ENCODE data around the gene UROS.

The UROS gene

GRCh38 chr10:125843603-125844329 lies 20.7 kb upstream of the UROS start:
- no peaks in the 10 kb centered on the region for H3F3A ChIP-seq (ENCODE audit: control insufficient read depth, insufficient read depth)
- H3K27me3 ChIP-seq (ENCODE audit: control insufficient read depth, low read length): no peaks in the 10 kb centered on the region
- no peak overlapping the region for H3K27ac ChIP-seq (ENCODE audit: low read depth, low read length)
- H3K4me1 ChIP-seq (ENCODE audit: control insufficient read depth, low read length): no peaks in the 10 kb centered on the region
- H3K79me2 ChIP-seq (ENCODE audit: control insufficient read depth, low read length): no peaks in the 10 kb centered on the region
- no peaks in the 10 kb centered on the region for H3K9me2 ChIP-seq (replicated peaks; ENCODE audit: control insufficient read depth, low read length)
- H4K20me1 ChIP-seq (ENCODE audit: control insufficient read depth, insufficient read depth, low read depth, low read length): no peaks in the 10 kb centered on the region
- H3K4me3 ChIP-seq (ENCODE audit: low read length): no peak overlapping the region
- peaks cover 44% of the 10 kb centered on the region for H3K36me3 ChIP-seq (ENCODE audit: control insufficient read depth, low read length)
- H3K4me2 ChIP-seq (ENCODE audit: low read length): no peak overlapping the region
- no peaks in the 10 kb centered on the region for H3K9me3 ChIP-seq (ENCODE audit: control insufficient read depth, insufficient read depth, low read length)
- TF ChIP-seq EZH2phosphoT487 (IDR thresholded peaks at IDR 0.05; ENCODE audit: borderline replicate concordance, low read length): no peak
- TF ChIP-seq CTCF (IDR thresholded peaks at IDR 0.05; ENCODE audit: low read depth, low read length, poor library complexity, severe bottlenecking): no peak

GRCh38 chr10:125840955-125841354 lies 17.9 kb upstream of the UROS start:
- TF ChIP-seq EZH2phosphoT487 (IDR thresholded peaks at IDR 0.05; ENCODE audit: borderline replicate concordance, low read length) (no peak), CTCF (IDR thresholded peaks at IDR 0.05; ENCODE audit: low read depth, low read length, poor library complexity, severe bottlenecking) (no peak)
- Histone ChIP-seq H3K4me1 (ENCODE audit: control insufficient read depth, low read length) (no peaks in the 10 kb centered on the region), H4K20me1 (ENCODE audit: control insufficient read depth, insufficient read depth, low read depth, low read length) (no peaks in the 10 kb centered on the region; the same call in 1 of the 2 replicates), H3F3A (ENCODE audit: control insufficient read depth, insufficient read depth) (no peaks in the 10 kb centered on the region), H3K27me3 (ENCODE audit: control insufficient read depth, low read length) (no peaks in the 10 kb centered on the region), H3K9me2 (replicated peaks; ENCODE audit: control insufficient read depth, low read length) (no peaks in the 10 kb centered on the region), H3K4me2 (ENCODE audit: low read length) (no peak overlapping the region), H3K27ac (ENCODE audit: low read depth, low read length) (no peak overlapping the region), H3K4me3 (ENCODE audit: low read length) (no peak overlapping the region), H3K9me3 (ENCODE audit: control insufficient read depth, insufficient read depth, low read length) (no peaks in the 10 kb centered on the region), H3K36me3 (ENCODE audit: control insufficient read depth, low read length) (peaks cover 63% of the 10 kb centered on the region), H3K79me2 (ENCODE audit: control insufficient read depth, low read length) (no peaks in the 10 kb centered on the region)

- Histone ChIP-seq H3F3A (ENCODE audit: control insufficient read depth, insufficient read depth) (no peaks in the 10 kb centered on the region), H3K79me2 (ENCODE audit: control insufficient read depth, low read length) (no peaks in the 10 kb centered on the region), H3K4me3 (ENCODE audit: low read length) (no peak overlapping the region), H3K4me1 (ENCODE audit: control insufficient read depth, low read length) (no peaks in the 10 kb centered on the region), H3K4me2 (ENCODE audit: low read length) (no peak overlapping the region), H3K9me2 (replicated peaks; ENCODE audit: control insufficient read depth, low read length) (no peaks in the 10 kb centered on the region), H3K36me3 (ENCODE audit: control insufficient read depth, low read length) (peaks cover 66% of the 10 kb centered on the region), H3K27ac (ENCODE audit: low read depth, low read length) (no peak overlapping the region), H3K27me3 (ENCODE audit: control insufficient read depth, low read length) (no peaks in the 10 kb centered on the region), H3K9me3 (ENCODE audit: control insufficient read depth, insufficient read depth, low read length) (no peaks in the 10 kb centered on the region), H4K20me1 (ENCODE audit: control insufficient read depth, insufficient read depth, low read depth, low read length) (no peaks in the 10 kb centered on the region; the same call in 1 of the 2 replicates)
- TF ChIP-seq EZH2phosphoT487 (IDR thresholded peaks at IDR 0.05; ENCODE audit: borderline replicate concordance, low read length) (no peak), CTCF (IDR thresholded peaks at IDR 0.05; ENCODE audit: low read depth, low read length, poor library complexity, severe bottlenecking) (no peak)
Measured at GRCh38 chr10:125840406-125840805, 17.3 kb upstream of the UROS start.
